GM10266 (cell line): ENCODE measurements around the gene FYB1.

Experiments
- DNase-seq: peaks from one replicate; pipeline ENCODE4 v3.0.0; 2012; ENCODE audit errors: extremely low spot score
- CTCF ChIP-seq: IDR thresholded peaks from 2 replicates; pipeline ENCODE4 v1.5.1; 2012; ENCODE audit warnings: mild to moderate bottlenecking, low read depth; ENCODE audit not compliant: control insufficient read depth, insufficient read depth; ENCODE audit errors: missing control alignments

Gene FYB1

DNA sequence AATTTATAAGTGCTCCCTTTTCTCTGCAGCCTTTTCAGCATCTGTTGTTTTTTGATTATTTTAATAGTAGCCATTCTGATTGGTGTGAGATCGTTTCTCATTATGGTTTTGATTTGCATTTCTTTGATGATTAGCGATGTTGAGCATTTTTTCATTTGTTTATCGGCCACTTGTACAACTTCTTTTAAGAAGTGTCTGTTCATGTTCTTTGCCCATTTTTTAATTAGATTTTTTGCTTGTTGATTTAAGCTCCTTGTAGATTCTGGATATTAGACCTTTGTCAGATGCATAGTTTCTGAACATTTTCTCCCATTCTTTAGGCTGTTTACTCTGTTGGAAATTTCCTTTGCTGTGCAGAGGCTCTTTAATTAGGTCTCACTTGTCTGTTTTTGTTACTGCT is 46.3 kb downstream of the FYB1 start:
- no peak for DNase-seq
- no peak for TF ChIP-seq CTCF

- no peak for DNase-seq
- TF ChIP-seq CTCF, result no peak
Measured at GRCh38 chr5:39172593-39172992, 46.8 kb downstream of the FYB1 start.

GRCh38 chr5:39171647-39172046 is 47.7 kb downstream of the FYB1 start:
- no peak for TF ChIP-seq CTCF

DNA sequence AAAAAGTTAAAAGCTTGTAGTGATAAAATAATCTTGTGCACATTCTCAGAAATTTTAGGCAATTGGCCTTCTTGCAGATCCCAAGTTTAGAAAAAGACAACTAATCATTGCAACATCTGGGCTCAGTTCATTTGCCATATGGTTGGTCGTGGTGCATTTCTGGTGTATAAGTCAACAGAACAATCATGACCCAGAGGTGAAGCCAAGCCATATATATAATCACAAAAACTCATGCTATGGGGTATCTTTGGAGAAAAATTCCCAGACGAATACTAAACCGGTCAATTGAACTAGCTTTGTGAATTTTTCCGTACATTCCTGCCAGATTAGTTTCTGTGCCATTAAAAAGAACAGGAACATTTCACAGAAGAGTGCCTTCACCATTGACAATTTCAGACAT is 50.3 kb downstream of the FYB1 start:
- no peak for DNase-seq
- TF ChIP-seq CTCF, result no peak

More at GRCh38 chr5:39171647-39172046, 47.7 kb downstream of the FYB1 start:
- DNase-seq, result no peak

- no peak for DNase-seq
- no peak for TF ChIP-seq CTCF
Measured at GRCh38 chr5:39167972-39168342, 51.4 kb downstream of the FYB1 start.

- DNase-seq, result no peak
- no peak for TF ChIP-seq CTCF
Measured at GRCh38 chr5:39167141-39167971, 52.0 kb downstream of the FYB1 start.
